ENCODE measurements around the gene CCDC70.

CCDC70 gene

GRCh38 chr13:51818276-51818675 is 43.5 kb upstream of the CCDC70 start:
- DNase-seq (ENCODE audit: low read depth): no peak
- TF ChIP-seq CTCF (IDR thresholded peaks at IDR 0.05; ENCODE audit: insufficient read depth, low read depth, low read length, missing control alignments): no peak
- no peak overlapping the region for H3K4me3 ChIP-seq (ENCODE audit: low read length)

DNA sequence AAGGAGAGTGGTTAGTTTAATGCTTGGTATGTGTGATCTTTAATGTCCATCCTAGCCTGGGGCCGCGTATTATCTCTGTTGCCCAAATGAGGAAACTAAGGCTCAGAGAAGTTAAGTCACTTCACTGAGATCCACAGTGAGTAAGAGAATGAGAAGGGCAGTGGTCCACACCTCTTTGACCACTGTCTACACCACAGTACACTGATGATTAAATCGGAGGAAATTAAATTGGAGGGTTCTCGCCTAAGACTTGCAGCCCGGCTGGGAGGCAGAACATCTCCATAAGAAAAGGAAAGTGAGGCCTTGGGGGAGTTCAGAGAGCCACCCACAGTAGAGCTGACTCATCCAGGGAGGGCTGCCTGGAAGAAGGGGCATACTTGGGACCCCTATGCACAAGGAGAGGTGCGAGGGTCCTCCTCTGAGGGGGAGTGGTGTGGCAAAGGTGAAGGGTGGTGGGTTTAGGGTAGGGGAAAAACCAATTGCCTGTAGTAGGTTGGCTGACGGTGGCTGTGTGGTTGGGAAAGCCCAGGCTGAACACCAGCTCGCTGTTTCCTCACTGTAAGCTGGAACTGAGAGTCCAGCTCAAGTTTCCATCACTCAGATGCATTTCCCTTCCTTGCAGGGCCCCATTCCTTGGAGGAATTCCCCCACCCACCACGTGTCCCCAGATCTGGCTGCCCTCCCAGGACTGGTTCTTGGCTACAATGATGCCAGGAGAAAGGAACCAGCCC is 42.8 kb upstream of the CCDC70 start:
- TF ChIP-seq CTCF (IDR thresholded peaks at IDR 0.05; ENCODE audit: insufficient read depth, low read depth, low read length, missing control alignments): no peak
- H3K4me3 ChIP-seq (ENCODE audit: low read length): no peak overlapping the region
- no peak for DNase-seq (ENCODE audit: low read depth)

DNA sequence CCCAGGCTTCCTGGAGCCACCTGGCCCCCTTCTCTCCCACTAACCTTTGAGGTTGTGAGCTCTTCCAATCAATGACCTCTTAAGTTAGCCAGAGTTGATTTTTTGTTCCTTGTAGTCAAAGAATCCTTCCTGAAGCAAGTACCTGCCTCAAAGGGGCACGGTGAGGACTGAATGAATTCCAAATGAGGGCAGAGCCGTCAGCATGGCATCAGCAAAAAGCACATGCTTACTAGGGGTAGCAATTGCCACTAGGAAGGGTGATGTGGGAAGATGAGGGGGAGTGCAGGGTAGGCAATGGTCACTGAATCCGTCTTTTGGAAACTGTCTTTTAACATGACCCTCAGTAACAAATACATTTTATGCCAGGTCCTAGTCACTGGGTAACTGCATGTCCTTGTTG is 42.2 kb upstream of the CCDC70 start:
- H3K4me3 ChIP-seq (ENCODE audit: low read length): no peak overlapping the region
- no peak for DNase-seq (ENCODE audit: low read depth)
- TF ChIP-seq CTCF (IDR thresholded peaks at IDR 0.05; ENCODE audit: insufficient read depth, low read depth, low read length, missing control alignments): no peak

GRCh38 chr13:51820016-51820597 is 41.7 kb upstream of the CCDC70 start:
- H3K4me3 ChIP-seq (ENCODE audit: low read length): no peak overlapping the region
- no peak for TF ChIP-seq CTCF (IDR thresholded peaks at IDR 0.05; ENCODE audit: insufficient read depth, low read depth, low read length, missing control alignments)
- DNase-seq (ENCODE audit: low read depth): no peak

DNA sequence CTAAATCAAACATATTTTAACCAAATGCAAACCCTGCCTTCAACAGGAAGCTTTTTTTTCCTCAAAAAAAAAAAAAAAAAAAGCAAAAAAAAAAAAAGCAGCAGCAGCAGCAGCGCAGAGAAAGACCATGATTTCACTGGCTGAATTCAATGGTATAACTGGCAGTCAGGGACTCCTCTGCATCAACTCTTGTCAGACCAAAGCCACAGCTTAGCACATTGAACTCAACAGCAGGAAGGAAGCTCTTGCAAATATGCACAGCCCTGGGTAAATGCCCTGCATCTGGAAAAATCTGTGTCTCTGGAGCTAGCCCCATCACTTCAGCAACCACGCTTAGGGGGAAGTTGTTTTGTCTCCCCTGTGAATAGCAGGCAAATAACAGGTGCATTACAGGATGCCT is 40.2 kb upstream of the CCDC70 start:
- no peak overlapping the region for H3K4me3 ChIP-seq (ENCODE audit: low read length)
- DNase-seq (ENCODE audit: low read depth): no peak
- no peak for TF ChIP-seq CTCF (IDR thresholded peaks at IDR 0.05; ENCODE audit: insufficient read depth, low read depth, low read length, missing control alignments)

GRCh38 chr13:51822106-51822815 is 39.5 kb upstream of the CCDC70 start:
- H3K4me3 ChIP-seq (ENCODE audit: low read length): no peak overlapping the region
- no peak for DNase-seq (ENCODE audit: low read depth)

More at GRCh38 chr13:51822106-51822815, 39.5 kb upstream of the CCDC70 start:
- no peak for TF ChIP-seq CTCF (IDR thresholded peaks at IDR 0.05; ENCODE audit: insufficient read depth, low read depth, low read length, missing control alignments)

Data from epithelial cell of esophagus (primary cell).